Activated CD4-positive, alpha-beta memory T cell treated with anti-CD3 and anti-CD28 coated beads for 36 hours (primary cell): ENCODE results near the gene DLL3. TPM values are rescaled to one million over a fixed set of nuclear protein-coding genes. Genes with fewer than 3 reads are reported as not detected.

Experiments
- CTCF ChIA-PET: fragments of 350-600 bp; sonication (Branson Sonifier 250); formaldehyde crosslinking; loops from one replicate; lab custom pipeline; 2021; ENCODE audit warnings: antibody characterized with exemption, inconsistent platforms; lab: Charles Lee
- POLR2A ChIA-PET: fragments of 350-600 bp; sonication (Branson Sonifier 250); formaldehyde crosslinking; loops from one replicate; lab custom pipeline; 2021; ENCODE audit warnings: antibody characterized with exemption; lab: Charles Lee
- DNase-seq: peaks from one replicate; pipeline ENCODE4 v3.0.0-alpha.2; 2020
- H3K27ac Mint-ChIP-seq: one replicate; pipeline ENCODE4 v1.8.0; 2021; ENCODE audit warnings: mixed read lengths
- H3K27me3 Mint-ChIP-seq: one replicate; pipeline ENCODE4 v1.8.0; 2021; ENCODE audit warnings: mixed read lengths
- H3K36me3 Mint-ChIP-seq: one replicate; pipeline ENCODE4 v1.8.0; 2021; ENCODE audit warnings: mixed read lengths
- H3K4me1 Mint-ChIP-seq: one replicate; pipeline ENCODE4 v1.8.0; 2021; ENCODE audit warnings: low read depth, mixed read lengths
- H3K4me3 Mint-ChIP-seq: one replicate; pipeline ENCODE4 v1.8.0; 2021; ENCODE audit warnings: mild to moderate bottlenecking, mixed read lengths
- H3K9me3 Mint-ChIP-seq: one replicate; pipeline ENCODE4 v1.8.0; 2021; ENCODE audit warnings: mixed read lengths
- intact Hi-C: fragments of 100-400 bp; cut with micrococcal nuclease; formaldehyde crosslinking; loops from one replicate; pipeline ENCODE4 v1.15.1; 2023
- total RNA-seq, 2 experiments: library from RNA; stranded (reverse); gene quantifications; one replicate each; pipeline ENCODE4 v1.2.3, GENCODE V29; 2021

Gene DLL3
- total RNA-seq, 2 experiments from 2014 or later = 0.67 to 0.80 TPM

DNA sequence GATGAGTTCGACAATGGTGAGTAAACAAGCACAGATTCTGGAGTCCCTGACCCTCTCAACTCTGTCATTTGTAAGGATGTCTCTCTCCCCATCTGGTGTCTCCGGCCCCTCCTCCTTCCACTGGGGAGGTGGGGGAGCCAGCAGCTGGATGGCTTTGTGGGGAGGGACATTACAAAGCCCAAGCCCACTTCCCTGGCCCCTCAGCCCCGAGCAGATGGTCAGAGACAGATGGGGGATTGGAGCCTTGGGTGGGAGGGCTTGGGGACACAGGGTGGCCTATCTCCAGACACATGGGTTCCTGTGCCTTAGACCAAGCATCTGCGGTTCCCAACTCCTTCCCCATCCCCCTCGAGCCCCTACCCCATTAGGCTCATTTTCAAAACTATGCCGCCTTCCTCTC lies 15.6 kb upstream of the DLL3 start:
- intact Hi-C loops = no loop called here
- POLR2A ChIA-PET = interaction anchor here (0.9 kb wide), 1 partner anchor 51 kb away, joined by 3 read pairs; no protein-coding TSS in a partner anchor
- CTCF ChIA-PET = interaction anchor here (1.3 to 4.7 kb wide), 2 partner anchors 9 to 15 kb away, joined by 4 to 21 read pairs; partner anchors contain the start of gene DLL3

DNA sequence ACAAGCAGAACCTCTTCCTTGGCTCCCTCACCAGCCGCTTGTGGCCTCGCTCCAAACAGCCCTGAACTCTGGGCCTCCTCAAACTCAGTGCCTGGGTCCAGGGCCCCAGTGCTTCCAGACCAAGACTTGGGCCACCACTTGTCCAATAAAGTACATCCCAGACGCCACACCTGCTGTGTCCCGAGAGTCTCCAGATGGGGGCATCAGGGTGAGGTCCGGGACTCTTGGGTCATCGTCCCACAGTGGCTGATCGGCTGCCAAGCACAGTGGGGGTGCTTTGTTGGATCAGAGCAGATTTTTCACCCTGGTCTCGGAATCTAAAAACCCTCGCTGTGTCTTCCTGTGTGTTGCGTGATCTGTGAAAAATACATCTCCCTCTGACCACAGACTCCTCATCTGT lies 9.0 kb upstream of the DLL3 start:
- no peaks in the 10 kb centered on the region for H3K27me3 Mint-ChIP-seq
- ChIA-PET CTCF (interaction anchor here (0.7 to 1.1 kb wide), 3 partner anchors 13 to 43 kb away, joined by 3 to 6 read pairs (median 4); no protein-coding TSS in a partner anchor), POLR2A (no interaction called here)
- no peak overlapping the region for H3K4me3 Mint-ChIP-seq
- intact Hi-C loops = no loop called here
- no peaks in the 10 kb centered on the region for H3K9me3 Mint-ChIP-seq
- DNase-seq = no peak
- no peaks in the 10 kb centered on the region for H3K4me1 Mint-ChIP-seq
- H3K27ac Mint-ChIP-seq = no peak overlapping the region
- peaks cover 30% of the 10 kb centered on the region for H3K36me3 Mint-ChIP-seq

More for the DNA sequence above, 15.6 kb upstream of the DLL3 start:
- Mint-ChIP-seq H3K4me3 (peak overlapping the region; percentile 48), H3K27ac (no peak overlapping the region), H3K4me1 (peaks cover 25% of the 10 kb centered on the region), H3K36me3 (peaks cover 26% of the 10 kb centered on the region), H3K9me3 (no peaks in the 10 kb centered on the region), H3K27me3 (no peaks in the 10 kb centered on the region)
- DNase-seq = no peak

DNA sequence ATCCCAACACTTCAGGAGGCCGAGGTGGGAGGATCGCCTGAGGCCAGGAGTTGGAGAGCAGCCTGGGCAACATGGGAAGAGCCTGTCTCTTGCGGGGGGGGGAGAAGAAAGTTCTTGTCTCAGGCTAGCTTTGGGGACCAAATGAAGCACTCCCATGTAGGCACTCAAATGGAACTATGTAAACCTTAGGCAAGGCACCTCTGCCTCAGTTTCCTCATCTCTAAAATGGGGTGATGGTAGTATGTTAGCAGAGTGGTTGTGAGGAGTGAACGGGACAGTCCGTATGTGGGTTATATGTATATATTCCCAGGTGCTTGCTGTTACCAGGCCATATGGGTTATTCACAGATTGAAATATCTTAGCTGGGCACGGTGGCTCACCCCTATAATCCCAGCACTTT lies 6.5 kb upstream of the DLL3 start:
- ChIA-PET POLR2A (no interaction called here), CTCF (interaction anchor here (1.2 kb wide), 1 partner anchor 18 kb away, joined by 6 read pairs; no protein-coding TSS in a partner anchor)
- Mint-ChIP-seq H3K9me3 (no peaks in the 10 kb centered on the region), H3K27me3 (peaks cover 7% of the 10 kb centered on the region), H3K36me3 (peaks cover 18% of the 10 kb centered on the region), H3K27ac (no peak overlapping the region), H3K4me3 (no peak overlapping the region), H3K4me1 (no peaks in the 10 kb centered on the region)
- no peak for DNase-seq
- intact Hi-C loops = no loop called here

DNA sequence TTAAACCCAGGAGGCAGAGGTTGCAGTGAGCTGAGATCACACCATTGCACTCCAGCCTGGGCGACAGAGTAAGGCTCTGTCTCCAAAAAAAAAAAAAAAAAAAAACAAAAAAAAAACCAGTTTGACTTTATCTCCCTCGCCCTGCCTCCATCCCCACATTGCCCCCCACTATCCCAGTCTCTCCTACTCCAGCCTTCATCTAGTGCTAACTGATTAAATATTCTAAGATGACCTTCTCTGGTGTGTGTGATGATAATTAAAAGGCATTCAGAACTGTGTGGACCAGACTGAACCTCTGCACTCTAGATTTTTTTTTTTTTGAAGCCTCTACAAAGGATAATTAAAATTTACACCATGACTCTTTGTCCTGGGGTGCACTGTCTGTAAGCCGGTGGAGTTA lies 6.0 kb upstream of the DLL3 start:
- Mint-ChIP-seq H3K27me3 (peaks cover 7% of the 10 kb centered on the region), H3K9me3 (no peaks in the 10 kb centered on the region), H3K36me3 (peaks cover 17% of the 10 kb centered on the region), H3K4me1 (no peaks in the 10 kb centered on the region), H3K4me3 (no peak overlapping the region), H3K27ac (no peak overlapping the region)
- ChIA-PET CTCF (no interaction called here), POLR2A (no interaction called here)
- DNase-seq = no peak
- intact Hi-C loops = no loop called here

DNA sequence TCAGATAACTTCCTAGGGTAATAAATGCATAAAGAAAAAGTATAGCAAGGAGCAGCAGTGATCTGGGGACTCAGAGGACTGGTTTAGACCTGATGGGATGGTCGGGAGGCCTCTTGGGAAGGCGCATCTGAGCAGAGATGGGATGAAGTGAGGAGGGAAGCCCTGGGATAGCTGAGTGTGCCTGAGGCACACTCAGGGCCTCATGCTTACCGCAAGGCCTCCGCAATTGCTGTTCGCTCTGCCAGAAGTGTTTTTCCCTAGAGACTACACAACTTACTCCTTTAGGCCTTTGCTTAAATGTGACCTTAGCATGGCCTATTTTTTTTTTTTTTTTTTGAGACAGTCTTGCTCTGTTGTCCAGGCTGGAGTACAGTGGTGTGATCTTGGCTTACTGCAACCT lies 4.1 kb upstream of the DLL3 start:
- Mint-ChIP-seq H3K27me3 (peaks cover 19% of the 10 kb centered on the region), H3K4me3 (no peak overlapping the region), H3K27ac (no peak overlapping the region), H3K9me3 (no peaks in the 10 kb centered on the region), H3K36me3 (peaks cover 4% of the 10 kb centered on the region), H3K4me1 (peaks cover 11% of the 10 kb centered on the region)
- intact Hi-C loops = no loop called here
- DNase-seq = no peak
- POLR2A ChIA-PET = no interaction called here
- CTCF ChIA-PET = interaction anchor here (0.8 kb wide), 1 partner anchor 8 kb away, joined by 3 read pairs; no protein-coding TSS in a partner anchor

DNA sequence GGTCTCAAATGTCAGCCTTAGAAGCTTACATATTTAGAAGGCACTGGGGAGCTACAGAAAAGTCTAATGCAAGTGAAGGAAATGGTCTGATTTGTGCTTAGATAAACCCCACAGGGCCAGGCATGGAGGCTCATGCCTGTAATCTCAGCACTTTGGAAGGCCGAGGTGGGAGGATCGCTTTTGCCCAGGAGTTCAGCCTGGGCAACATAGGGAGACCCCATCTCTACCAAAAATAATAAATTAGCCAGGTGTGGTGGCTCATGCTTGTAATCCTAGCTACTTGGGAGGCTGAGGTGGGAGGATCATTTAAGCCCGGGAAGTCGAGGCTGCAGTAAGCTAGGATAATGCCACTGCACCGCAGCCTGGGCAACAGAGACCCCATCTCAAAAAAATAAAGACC lies 2.7 kb upstream of the DLL3 start:
- no peaks in the 10 kb centered on the region for H3K9me3 Mint-ChIP-seq
- intact Hi-C loops = no loop called here
- peaks cover 14% of the 10 kb centered on the region for H3K4me1 Mint-ChIP-seq
- H3K36me3 Mint-ChIP-seq = no peaks in the 10 kb centered on the region
- H3K27me3 Mint-ChIP-seq = peaks cover 30% of the 10 kb centered on the region
- ChIA-PET CTCF (interaction anchor here (0.7 to 6.7 kb wide), 3 partner anchors 22 to 807 kb away, joined by 3 to 59 read pairs (median 6); partner anchors contain the start of gene EID2B), POLR2A (no interaction called here)
- H3K4me3 Mint-ChIP-seq = no peak overlapping the region
- no peak for DNase-seq
- no peak overlapping the region for H3K27ac Mint-ChIP-seq

DNA sequence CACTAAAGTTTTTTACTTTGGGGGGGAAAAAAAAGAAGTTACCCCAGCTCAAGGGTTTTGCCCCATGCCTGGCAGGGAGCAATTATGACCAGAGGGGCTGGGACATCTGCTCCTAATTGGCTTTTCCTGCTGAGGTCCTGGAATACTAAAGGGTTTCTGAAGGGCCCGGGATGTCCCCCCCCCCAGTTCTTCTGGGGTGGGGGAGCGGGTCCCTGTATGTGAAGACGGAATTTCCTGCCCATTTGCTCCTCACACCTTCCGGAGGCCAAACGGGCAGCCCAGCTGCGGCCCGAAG lies 1.1 kb upstream of the DLL3 start:
- Mint-ChIP-seq H3K4me3 (no peak overlapping the region), H3K9me3 (no peaks in the 10 kb centered on the region), H3K27me3 (peaks cover 32% of the 10 kb centered on the region), H3K4me1 (peaks cover 14% of the 10 kb centered on the region), H3K36me3 (no peaks in the 10 kb centered on the region), H3K27ac (no peak overlapping the region)
- ChIA-PET POLR2A (interaction anchor here (0.5 to 2.5 kb wide), 3 partner anchors 15 to 62 kb away, joined by 3 to 8 read pairs (median 4); partner anchors contain the start of gene RPS16), CTCF (interaction anchor here (0.7 to 6.7 kb wide), 14 partner anchors 9 to 175 kb away, joined by 3 to 59 read pairs (median 4); partner anchors contain the start of genes EID2B and RPS16)
- intact Hi-C loops = no loop called here
- no peak for DNase-seq

DNA sequence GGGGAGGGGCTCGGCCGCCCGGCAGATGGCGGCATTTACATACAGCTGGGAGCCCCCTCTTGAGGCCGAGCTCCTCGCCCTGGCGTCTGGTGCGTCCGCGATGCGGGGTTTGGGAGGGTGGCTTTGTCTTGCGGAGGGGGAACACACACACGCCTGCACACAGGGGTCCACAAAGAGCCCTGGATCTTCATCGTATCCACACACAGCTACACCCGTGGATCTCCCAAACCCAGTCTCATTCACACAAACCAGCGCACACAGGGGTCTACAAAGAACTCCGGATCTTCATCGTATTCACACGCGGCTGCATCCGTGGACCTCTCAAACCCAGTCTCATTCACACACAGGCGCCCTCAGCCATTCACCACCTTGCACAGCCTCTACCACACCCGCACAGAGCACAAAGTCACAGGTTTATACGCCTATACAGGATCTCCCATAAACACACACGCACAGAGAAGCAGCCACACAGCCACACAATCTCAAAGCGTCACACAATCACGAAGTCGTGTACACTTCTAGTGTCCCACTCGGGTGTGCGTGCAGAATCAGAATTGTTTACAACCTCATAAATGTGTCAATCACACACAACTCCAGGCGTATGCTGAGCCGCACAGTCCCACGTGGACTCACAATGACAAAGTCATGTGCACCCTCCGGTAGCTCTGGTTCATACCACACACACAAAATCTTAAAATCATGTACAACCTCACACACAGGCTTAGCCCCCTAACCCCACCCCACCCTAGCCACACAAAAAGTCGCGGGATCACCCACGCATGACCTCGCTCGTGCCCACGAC lies 550 bp upstream of the DLL3 start:
- ChIA-PET CTCF (interaction anchor here (0.5 to 6.7 kb wide), 19 partner anchors 9 to 687 kb away, joined by 3 to 59 read pairs (median 4); partner anchors contain the start of genes EID2B and RPS16), POLR2A (interaction anchor here (0.5 to 2.5 kb wide), 4 partner anchors 14 to 63 kb away, joined by 3 to 8 read pairs (median 4); partner anchors contain the start of gene RPS16)
- peak; percentile 62 for DNase-seq
- Mint-ChIP-seq H3K4me1 (peaks cover 17% of the 10 kb centered on the region), H3K9me3 (no peaks in the 10 kb centered on the region), H3K27me3 (peaks cover 33% of the 10 kb centered on the region), H3K27ac (no peak overlapping the region), H3K36me3 (no peaks in the 10 kb centered on the region), H3K4me3 (peak overlapping the region; percentile 33)
- intact Hi-C loops = loop anchor here (2.0 kb wide), 2 partner anchors 35 to 175 kb away; partner anchors contain the start of gene EID2B

DNA sequence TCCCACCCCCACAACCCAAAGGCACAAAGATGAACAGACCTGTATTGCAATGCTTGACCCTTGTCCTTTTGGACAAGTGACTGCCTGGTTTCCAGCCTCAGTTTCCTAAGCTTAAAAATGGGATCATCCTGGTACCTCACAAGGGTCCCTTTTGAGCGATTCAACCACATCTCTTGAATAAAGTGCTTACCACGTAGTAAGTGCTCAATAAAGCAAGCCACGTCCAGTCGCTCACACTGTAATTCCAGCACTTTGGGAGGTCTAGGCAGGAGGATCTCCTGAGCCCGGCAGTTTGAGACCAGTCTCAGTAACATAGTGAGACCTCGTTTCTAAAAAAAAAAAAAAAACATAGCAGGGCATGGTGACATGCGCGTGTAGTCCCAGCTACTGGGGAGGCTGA lies 1.2 kb downstream of the DLL3 start:
- H3K9me3 Mint-ChIP-seq = no peaks in the 10 kb centered on the region
- no peak for DNase-seq
- ChIA-PET POLR2A (interaction anchor here (2.5 kb wide), 1 partner anchor 64 kb away, joined by 8 read pairs; the partner anchor contains the start of gene RPS16), CTCF (interaction anchor here (0.7 to 6.7 kb wide), 4 partner anchors 25 to 59 kb away, joined by 3 to 59 read pairs (median 10); partner anchors contain the start of gene EID2B)
- H3K4me1 Mint-ChIP-seq = peaks cover 20% of the 10 kb centered on the region
- no peak overlapping the region for H3K4me3 Mint-ChIP-seq
- H3K27ac Mint-ChIP-seq = no peak overlapping the region
- H3K36me3 Mint-ChIP-seq = peaks cover 1% of the 10 kb centered on the region
- H3K27me3 Mint-ChIP-seq = peaks cover 49% of the 10 kb centered on the region
- intact Hi-C loops = loop anchor here (2.0 kb wide), 2 partner anchors 33 to 173 kb away; partner anchors contain the start of gene EID2B

DNA sequence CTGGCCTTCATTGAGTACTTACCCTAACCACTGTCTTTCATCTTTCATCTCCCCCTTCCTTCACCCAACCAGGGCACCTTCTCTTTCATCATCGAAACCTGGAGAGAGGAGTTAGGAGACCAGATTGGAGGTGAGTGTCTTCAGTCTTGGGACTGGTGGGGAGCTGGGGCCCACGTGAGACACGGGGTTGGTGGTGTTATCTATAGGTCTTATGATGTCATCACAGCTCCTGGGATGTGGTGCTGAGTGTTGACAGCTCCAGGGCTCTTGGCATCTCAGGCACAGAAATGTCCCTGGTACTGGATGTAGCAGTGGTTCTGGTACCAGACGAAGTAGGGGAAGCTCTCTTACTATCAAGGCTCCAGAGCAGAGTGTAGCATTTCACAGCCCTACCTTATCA lies 1.8 kb downstream of the DLL3 start:
- POLR2A ChIA-PET = interaction anchor here (1.0 to 1.1 kb wide), 2 partner anchors 65 to 146 kb away, joined by 3 read pairs; partner anchors contain the start of gene RPS16
- CTCF ChIA-PET = interaction anchor here (0.9 to 6.7 kb wide), 3 partner anchors 34 to 60 kb away, joined by 3 to 59 read pairs (median 15); partner anchors contain the start of genes EID2B and SUPT5H

DNA sequence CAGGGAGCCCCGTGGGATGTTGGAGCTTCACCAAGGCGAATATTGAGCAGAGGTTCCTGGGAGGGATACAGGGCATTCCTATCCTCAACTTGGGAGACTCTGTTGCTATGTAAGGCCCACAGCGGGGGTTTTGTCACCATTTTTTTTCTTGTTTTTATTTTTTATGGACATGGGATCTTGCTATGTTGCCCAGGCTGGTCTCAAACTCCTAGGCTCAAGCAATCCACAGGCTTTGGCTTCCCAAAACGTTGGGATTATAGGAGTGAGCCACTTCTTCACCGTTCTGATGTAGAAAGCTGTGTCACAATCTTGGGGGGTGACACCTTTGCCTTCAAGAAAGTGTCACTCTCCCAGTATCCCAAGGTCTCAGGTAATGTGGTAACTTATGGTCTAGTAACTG lies 2.6 kb downstream of the DLL3 start:
- intact Hi-C loops = no loop called here
- peaks cover 50% of the 10 kb centered on the region for H3K27me3 Mint-ChIP-seq
- peaks cover 23% of the 10 kb centered on the region for H3K4me1 Mint-ChIP-seq

More for the DNA sequence above, 1.8 kb downstream of the DLL3 start:
- no peak overlapping the region for H3K4me3 Mint-ChIP-seq
- H3K36me3 Mint-ChIP-seq = peaks cover 1% of the 10 kb centered on the region
- DNase-seq = no peak
- no peaks in the 10 kb centered on the region for H3K9me3 Mint-ChIP-seq
- peaks cover 50% of the 10 kb centered on the region for H3K27me3 Mint-ChIP-seq
- H3K27ac Mint-ChIP-seq = no peak overlapping the region
- peaks cover 20% of the 10 kb centered on the region for H3K4me1 Mint-ChIP-seq
- intact Hi-C loops = no loop called here

More for the DNA sequence above, 2.6 kb downstream of the DLL3 start:
- H3K36me3 Mint-ChIP-seq = peaks cover 1% of the 10 kb centered on the region
- no peak overlapping the region for H3K4me3 Mint-ChIP-seq
- no peak for DNase-seq
- POLR2A ChIA-PET = interaction anchor here (1.0 to 1.1 kb wide), 2 partner anchors 66 to 147 kb away, joined by 3 read pairs; partner anchors contain the start of gene RPS16
- no peaks in the 10 kb centered on the region for H3K9me3 Mint-ChIP-seq
- no peak overlapping the region for H3K27ac Mint-ChIP-seq
- CTCF ChIA-PET = interaction anchor here (0.9 to 6.7 kb wide), 3 partner anchors 33 to 61 kb away, joined by 3 to 59 read pairs (median 15); partner anchors contain the start of genes EID2B and SUPT5H
